Heart left ventricle (tissue), 16 donors: ENCODE measurements around the gene ABCF3. TPM values are rescaled to one million over a fixed set of nuclear protein-coding genes. Genes with fewer than 3 reads are reported as not detected.

Experiments
- ATAC-seq, 4 donors: fragments of 200-7000 bp; cut with Tn5 transposase; one replicate each; pipeline ENCODE4 v1.9.1; 2020 to 2022; ENCODE audit warnings: moderate library complexity in 4 of 4, mild to moderate bottlenecking in 3 of 4, moderate number of reproducible peaks in 1 of 4
- DNase-seq, 5 donors: peaks; one replicate each; pipeline ENCODE4 v3.0.0-alpha.2; 2020
- H3K27ac ChIP-seq, 12 donors: fragments of 200-600 bp; sonication (generic) in 4 of 12; one replicate each; pipeline versions ENCODE4 v1.5.0 to v1.8.0; 2016 to 2022; ENCODE audit warnings: mild to moderate bottlenecking in 2 of 12
- H3K27me3 ChIP-seq, 9 donors: fragments of 200-600 bp; sonication (generic) in 2 of 9; one replicate each; pipeline versions ENCODE4 v1.5.1 to v1.8.0; 2016 to 2022; ENCODE audit warnings: mild to moderate bottlenecking in 3 of 9
- H3K36me3 ChIP-seq, 9 donors: fragments of 200-600 bp; sonication (generic) in 2 of 9; one replicate each; pipeline versions ENCODE4 v1.5.0 to v1.8.0; 2018 to 2022; ENCODE audit warnings: mild to moderate bottlenecking in 2 of 9
- H3K4me1 ChIP-seq, 12 donors: fragments of 200-600 bp; sonication (generic) in 4 of 12; one replicate each; pipeline versions ENCODE4 v1.5.0 to v1.8.0; 2016 to 2022; ENCODE audit warnings: mild to moderate bottlenecking in 3 of 12
- H3K4me3 ChIP-seq, 12 donors: fragments of 200-600 bp; sonication (generic) in 4 of 12; one replicate each; pipeline versions ENCODE4 v1.5.0 to v1.8.0; 2017 to 2022; ENCODE audit warnings: mild to moderate bottlenecking in 9 of 12, moderate library complexity in 4 of 12
- H3K9me3 ChIP-seq, 12 donors: fragments of 200-600 bp; sonication (generic) in 4 of 12; one replicate each; pipeline versions ENCODE4 v1.5.0 to v1.8.0; 2016 to 2022; ENCODE audit warnings: mild to moderate bottlenecking in 1 of 12
- CTCF ChIP-seq, 12 donors: fragments of 200-600 bp; sonication (generic) in 4 of 12; IDR thresholded peaks; one replicate each; pipeline versions ENCODE4 v1.5.0 to v1.8.0; 2018 to 2022; ENCODE audit warnings: antibody characterized with exemption in 12 of 12, mild to moderate bottlenecking in 5 of 12
- POLR2A ChIP-seq, 2 donors: fragments of 450-650 bp; IDR thresholded peaks; one replicate each; pipeline ENCODE4 v1.6.1; 2017; ENCODE audit warnings: antibody characterized with exemption in 2 of 2, mild to moderate bottlenecking in 2 of 2, moderate library complexity in 2 of 2
- WGBS, 4 donors: extraction: QIAGEN DNeasy Blood & Tissue Kit in 2 of 4; methylation state at CpG; one replicate each; pipeline versions ENCODE4 v1.1.5 to v1.1.7; 2013 to 2018; 5-methylcytosine and 5-hydroxymethylcytosine counted together
- intact Hi-C, 10 donors: fragments of 100-400 bp; cut with DNase I; formaldehyde crosslinking; loops; one replicate each; pipeline versions ENCODE4 v1.11.1 to v1.14.2; 2022
- polyA plus RNA-seq, 2 donors: library from polyadenylated mRNA; stranded (reverse); fragments of 200-250 nt; gene quantifications; one replicate each; pipeline ENCODE4 v1.2.3, GENCODE V29; 2013
- total RNA-seq, 9 donors: library from RNA; depleted of rRNA in 2 of 9; stranded (reverse); fragments of >200 nt in 2 of 9; fragmentation: NEBNext Ultra II Directional in 3 of 9; extraction: Animal tissue kit (Norgen Biotek cat#: 25700) in 3 of 9; gene quantifications; one replicate each; pipeline versions ENCODE4 v1.1.0 to v1.2.4, GENCODE V29; 2016 to 2023
- donor health status: ischemic (EF 13 %, LVEDD 7.1; RV severe dilation, severe dysfunction).
- donor health status: healthy with polysubstance abuse.
- donor health status: DM: no; HTN: yes; CAD: no.
- donor health status: DM: no; HTN: no; CAD: no.
- donor health status: ischemic (EF 25% LVEDD 6.9; RV normal size, moderate dysfunction).
- donor health status: ischemic (EF 25% LVEDD 5.7; RV mildly dilated, moderate dysfunction).
- donor health status: healthy.
- donor health status: DM: yes; HTN: yes; CAD: no.
- donor health status: ischemic (EF 35%, LVEDD 5.7; RV mildly dilated, moderate dysfunction).
- donor health status: nonischemic (EF 11% LVEDD 7.7; RV severe dilation, severe dysfunction).
- donor health status: DM: yes; HTN: yes; CAD: no.
- donor health status: PGD.
- donor health status: ischemic (EF 29% LVEDD 5.4; RV normal size, mild dysfunction).
- donor health status: nonischemic (EF 23%, LVEDD 6.1; RV moderate dilation, normal function).

Gene ABCF3
- total and polyA plus RNA-seq, 11 donors: 58.2 to 81.9 (median 69.2) TPM

DNA sequence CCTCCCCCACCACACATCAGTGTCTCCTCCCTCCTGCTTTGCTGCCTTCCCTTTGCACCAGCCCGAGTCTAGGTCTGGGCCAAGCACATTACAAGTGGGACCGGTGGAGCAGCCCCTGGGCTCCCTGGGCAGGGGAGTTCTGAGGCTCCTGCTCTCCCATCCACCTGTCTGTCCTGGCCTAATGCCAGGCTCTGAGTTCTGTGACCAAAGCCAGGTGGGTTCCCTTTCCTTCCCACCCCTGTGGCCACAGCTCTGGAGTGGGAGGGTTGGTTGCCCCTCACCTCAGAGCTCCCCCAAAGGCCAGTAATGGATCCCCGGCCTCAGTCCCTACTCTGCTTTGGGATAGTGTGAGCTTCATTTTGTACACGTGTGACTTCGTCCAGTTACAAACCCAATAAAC, 2.3 kb upstream of the ABCF3 start:
- 78 to 84% (median 82%) methylated on average over 3 to 5 of the region's 5 CpGs for WGBS, 4 donors
- ATAC-seq (no peak), DNase-seq (no peak)
- no peak for TF ChIP-seq CTCF (IDR thresholded peaks at IDR 0.05)
- TF ChIP-seq POLR2A (IDR thresholded peaks at IDR 0.05): no peak
- Histone ChIP-seq H3K4me1 (peaks cover 0 to 47% (median 24%) of the 10 kb centered on the region in 12 donors), H3K27ac (no peak overlapping the region), H3K4me3 (no peak overlapping the region), H3K36me3 (peaks cover 11 to 79% (median 71%) of the 10 kb centered on the region in 9 donors), H3K9me3 (no peaks in the 10 kb centered on the region), H3K27me3 (no peaks in the 10 kb centered on the region)
- intact Hi-C loops: loop anchor here in 3 of 10 donors (5.0 to 10.0 kb wide), 3 partner anchors 41 to 131 kb away; partner anchors contain the start of genes EIF4G1 (in 2 of the 3) and EIF2B5 (in 1 of the 3)

DNA sequence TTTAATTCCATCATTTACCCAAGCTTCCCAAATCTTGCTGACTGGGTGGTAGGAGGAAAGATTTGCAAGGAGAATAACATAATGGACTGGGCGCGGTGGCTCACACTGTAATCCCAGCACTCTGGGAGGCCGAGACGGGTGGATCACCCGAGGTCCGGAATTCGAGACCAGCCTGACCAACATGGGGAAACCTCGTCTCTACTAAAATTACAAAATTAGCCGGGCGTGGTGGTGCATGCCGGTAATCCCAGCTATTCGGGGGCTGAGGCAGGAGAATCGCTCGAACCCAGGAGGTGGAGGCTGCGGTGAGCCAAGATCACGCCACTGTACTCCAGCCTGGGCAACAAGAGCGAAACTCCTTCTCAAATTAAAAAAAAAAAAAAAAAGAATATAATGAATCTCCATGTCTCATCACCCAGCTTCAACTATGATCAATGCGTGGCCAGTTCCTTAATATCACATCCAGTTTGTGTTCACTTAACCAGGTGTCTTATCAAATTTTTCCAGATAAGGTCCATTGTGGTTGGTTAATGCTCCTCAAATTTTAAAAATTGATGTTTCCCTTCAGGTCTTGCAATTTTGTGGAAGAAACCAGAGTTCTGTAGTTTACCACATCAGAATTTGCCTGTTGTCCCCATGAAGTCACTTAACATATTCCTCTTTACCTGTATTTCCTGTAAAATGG, 1.3 kb upstream of the ABCF3 start:
- H3K9me3 ChIP-seq: no peaks in the 10 kb centered on the region
- H3K4me1 ChIP-seq: peaks cover 0 to 36% (median 24%) of the 10 kb centered on the region in 12 donors
- ATAC-seq (no peak), DNase-seq (no peak)
- WGBS, 4 donors: 92 to 96% (median 95%) methylated on average over 18 of the region's 18 CpGs
- intact Hi-C loops: loop anchor here in 8 of 10 donors (1.0 to 10.0 kb wide), 10 partner anchors 7 to 130 kb away; partner anchors contain the start of genes EEF1AKMT4 (in 4 of the 8), EIF2B5 (in 4 of the 8), ALG3 (in 3 of the 8) and EIF4G1 (in 2 of the 8)
- TF ChIP-seq CTCF (IDR thresholded peaks at IDR 0.05) (no peak), POLR2A (IDR thresholded peaks at IDR 0.05) (no peak)
- H3K4me3 ChIP-seq: peak overlapping the region in 1 of 12 donors; percentile 92
- H3K27ac ChIP-seq: peak overlapping the region in 11 of 12 donors; percentile 88 to 96 (median 92)
- no peaks in the 10 kb centered on the region for H3K27me3 ChIP-seq
- H3K36me3 ChIP-seq: peaks cover 11 to 79% (median 71%) of the 10 kb centered on the region in 9 donors

GRCh38 chr3:184185461-184186183, 377 bp upstream of the ABCF3 start:
- Histone ChIP-seq H3K9me3 (no peaks in the 10 kb centered on the region), H3K4me3 (peak overlapping the region; percentile 55 to 99 (median 92)), H3K36me3 (peaks cover 11 to 79% (median 70%) of the 10 kb centered on the region in 9 donors), H3K27me3 (no peaks in the 10 kb centered on the region), H3K4me1 (peaks cover 0 to 33% (median 24%) of the 10 kb centered on the region in 12 donors), H3K27ac (peak overlapping the region; percentile 52 to 96 (median 92))
- intact Hi-C loops: loop anchor here in 8 of 10 donors (1.0 to 10.0 kb wide), 12 partner anchors 8 to 129 kb away; partner anchors contain the start of genes EEF1AKMT4 (in 5 of the 8), EIF2B5 (in 5 of the 8), ALG3 (in 4 of the 8) and EIF4G1 (in 2 of the 8)
- peak; percentile 99 to 100 (median 100) for DNase-seq
- peak; percentile 98 for ATAC-seq
- 2 to 4% (median 2%) methylated on average over 22 to 55 of the region's 55 CpGs for WGBS, 4 donors
- TF ChIP-seq POLR2A (IDR thresholded peaks at IDR 0.05): peak in 1 of 2 donors; percentile 73
- no peak for TF ChIP-seq CTCF (IDR thresholded peaks at IDR 0.05)
